Measurements from ENCODE around the gene RAB20.

Gene RAB20

GRCh38 chr13:110505594-110505993 lies 55.9 kb downstream of the RAB20 start:
- no peak for TF ChIP-seq CTCF (conservative IDR thresholded peaks at IDR 0.05; ENCODE audit: low read depth, low read length)
- no peak for DNase-seq (ENCODE audit: low read depth)
- H3K4me3 ChIP-seq (ENCODE audit: low read length): no peak overlapping the region

GRCh38 chr13:110503979-110504499 lies 57.5 kb downstream of the RAB20 start:
- no peak for DNase-seq (ENCODE audit: low read depth)
- no peak overlapping the region for H3K4me3 ChIP-seq (ENCODE audit: low read length)
- no peak for TF ChIP-seq CTCF (conservative IDR thresholded peaks at IDR 0.05; ENCODE audit: low read depth, low read length)

- no peak for DNase-seq (ENCODE audit: low read depth)
- H3K4me3 ChIP-seq (ENCODE audit: low read length): no peak overlapping the region
- no peak for TF ChIP-seq CTCF (conservative IDR thresholded peaks at IDR 0.05; ENCODE audit: low read depth, low read length)
Observed at GRCh38 chr13:110503037-110503901, 58.3 kb downstream of the RAB20 start.

- no peak overlapping the region for H3K4me3 ChIP-seq (ENCODE audit: low read length)
- no peak for DNase-seq (ENCODE audit: low read depth)
- TF ChIP-seq CTCF (conservative IDR thresholded peaks at IDR 0.05; ENCODE audit: low read depth, low read length): no peak
Observed at GRCh38 chr13:110501188-110501587, 60.3 kb downstream of the RAB20 start.

- no peak for DNase-seq (ENCODE audit: low read depth)
- H3K4me3 ChIP-seq (ENCODE audit: low read length): no peak overlapping the region
- TF ChIP-seq CTCF (conservative IDR thresholded peaks at IDR 0.05; ENCODE audit: low read depth, low read length): no peak
Observed at GRCh38 chr13:110500341-110500740, 61.2 kb downstream of the RAB20 start.

- H3K4me3 ChIP-seq (ENCODE audit: low read length): no peak overlapping the region
- DNase-seq (ENCODE audit: low read depth): no peak
- no peak for TF ChIP-seq CTCF (conservative IDR thresholded peaks at IDR 0.05; ENCODE audit: low read depth, low read length)
Observed at GRCh38 chr13:110499621-110500281, 61.8 kb downstream of the RAB20 start.
